Body of pancreas (tissue), 4 donors: Measurements from ENCODE around the gene SOX18. TPM values are rescaled to one million over a fixed set of nuclear protein-coding genes. Genes with fewer than 3 reads are reported as not detected.

Experiments used
- ATAC-seq: fragments of 150-250 bp; one replicate; pipeline ENCODE4 v1.9.1; 2016
- DNase-seq, 4 donors: peaks; one replicate each; pipeline ENCODE4 v3.0.0-alpha.2; 2019
- H3K27ac ChIP-seq, 4 donors: fragments of 200-600 bp; sonication (generic); 1 replicate in 3 of 4; 2 replicates in 1 of 4; pipeline versions ENCODE4 v1.5.1 to v1.6.1; 2016 to 2019; ENCODE audit warnings: mild to moderate bottlenecking in 1 of 4, mixed read lengths in 1 of 4, moderate library complexity in 1 of 4
- H3K27me3 ChIP-seq, 2 donors: fragments of 200-600 bp; sonication (generic); one replicate each; pipeline ENCODE4 v1.6.0; 2016; ENCODE audit warnings: mild to moderate bottlenecking in 1 of 2
- H3K36me3 ChIP-seq, 2 donors: fragments of 200-600 bp; sonication (generic); replicated peaks in 1 of 2; 2 replicates each; pipeline ENCODE4 v1.5.1; 2016; ENCODE audit warnings: low read depth in 2 of 2; ENCODE audit not compliant: insufficient read depth in 1 of 2
- H3K4me1 ChIP-seq: fragments of 200-600 bp; sonication (generic); one replicate; pipeline ENCODE4 v1.6.0; 2016
- H3K4me3 ChIP-seq, 2 donors: fragments of 200-600 bp; sonication (generic); 1 replicate in 1 of 2; 2 replicates in 1 of 2; pipeline ENCODE4 v1.5.1; 2016 to 2019
- H3K9me3 ChIP-seq, 3 donors: fragments of 200-600 bp; sonication (generic); 1 replicate in 2 of 3; 2 replicates in 1 of 3; pipeline ENCODE4 v1.5.1; 2016
- POLR2A ChIP-seq, 3 donors: fragments of 450-650 bp; IDR thresholded peaks; one replicate each; pipeline ENCODE4 v1.6.1; 2016; ENCODE audit warnings: antibody characterized with exemption in 3 of 3, mild to moderate bottlenecking in 2 of 3
- WGBS, 2 donors: methylation state at CpG; one replicate each; pipeline ENCODE4 v1.1.5; 2017; 5-methylcytosine and 5-hydroxymethylcytosine counted together
- intact Hi-C: fragments of 100-400 bp; cut with DNase I; formaldehyde crosslinking; loops from one replicate; pipeline ENCODE4 v1.15.1; 2023
- total RNA-seq, 2 donors: library from RNA; depleted of rRNA; stranded (reverse); fragments of >200 nt; gene quantifications; one replicate each; pipeline ENCODE4 v1.1.0, GENCODE V29; 2016
- TF ChIP-seq, protein P1 (sequence below), 7 experiments: fragments of 450-650 bp in 4 of 7; fragments of 200-600 bp in 3 of 7; sonication (generic) in 3 of 7; IDR thresholded peaks; one replicate each; pipeline ENCODE4 v1.5.1; 2016 to 2019; ENCODE audit warnings: antibody characterized with exemption in 7 of 7

SOX18 gene
- total RNA-seq, 2 donors from 2014 or later = 6.5 to 17.1 TPM

DNA sequence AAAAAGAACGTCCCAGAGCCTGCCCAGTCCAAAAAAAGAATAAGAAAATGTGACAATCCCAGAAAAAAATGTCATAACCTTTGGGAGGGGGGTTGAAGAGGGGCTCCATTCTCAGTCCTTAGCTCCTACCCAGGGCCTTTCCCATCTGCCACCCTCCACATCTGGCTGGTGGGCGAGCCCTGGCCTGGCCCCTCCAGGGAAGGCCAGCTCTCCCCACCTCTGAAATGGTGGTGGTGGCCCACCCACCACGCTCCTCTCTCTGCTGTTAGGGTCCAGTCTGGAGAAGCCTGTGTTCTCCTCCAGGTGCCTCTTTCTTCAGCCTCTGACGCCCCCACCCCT, 29.5 kb upstream of the SOX18 start:
- no peak for TF ChIP-seq POLR2A (IDR thresholded peaks at IDR 0.05)
- TF ChIP-seq, protein P1, sequence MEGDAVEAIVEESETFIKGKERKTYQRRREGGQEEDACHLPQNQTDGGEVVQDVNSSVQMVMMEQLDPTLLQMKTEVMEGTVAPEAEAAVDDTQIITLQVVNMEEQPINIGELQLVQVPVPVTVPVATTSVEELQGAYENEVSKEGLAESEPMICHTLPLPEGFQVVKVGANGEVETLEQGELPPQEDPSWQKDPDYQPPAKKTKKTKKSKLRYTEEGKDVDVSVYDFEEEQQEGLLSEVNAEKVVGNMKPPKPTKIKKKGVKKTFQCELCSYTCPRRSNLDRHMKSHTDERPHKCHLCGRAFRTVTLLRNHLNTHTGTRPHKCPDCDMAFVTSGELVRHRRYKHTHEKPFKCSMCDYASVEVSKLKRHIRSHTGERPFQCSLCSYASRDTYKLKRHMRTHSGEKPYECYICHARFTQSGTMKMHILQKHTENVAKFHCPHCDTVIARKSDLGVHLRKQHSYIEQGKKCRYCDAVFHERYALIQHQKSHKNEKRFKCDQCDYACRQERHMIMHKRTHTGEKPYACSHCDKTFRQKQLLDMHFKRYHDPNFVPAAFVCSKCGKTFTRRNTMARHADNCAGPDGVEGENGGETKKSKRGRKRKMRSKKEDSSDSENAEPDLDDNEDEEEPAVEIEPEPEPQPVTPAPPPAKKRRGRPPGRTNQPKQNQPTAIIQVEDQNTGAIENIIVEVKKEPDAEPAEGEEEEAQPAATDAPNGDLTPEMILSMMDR (IDR thresholded peaks at IDR 0.05) = no peak
- ATAC-seq = no peak
- 29 to 30% methylated on average over 2 to 4 of the region's 4 CpGs for WGBS, 2 donors
- intact Hi-C loops = no loop called here
- Histone ChIP-seq H3K27me3 (no peaks in the 10 kb centered on the region), H3K9me3 (no peaks in the 10 kb centered on the region), H3K27ac (peak overlapping the region in 3 of 4 donors; percentile 59 to 77 (median 69)), H3K4me3 (peak overlapping the region; percentile 27 to 47), H3K36me3 (no peaks in the 10 kb centered on the region), H3K4me1 (peaks cover 26% of the 10 kb centered on the region)
- no peak for DNase-seq

DNA sequence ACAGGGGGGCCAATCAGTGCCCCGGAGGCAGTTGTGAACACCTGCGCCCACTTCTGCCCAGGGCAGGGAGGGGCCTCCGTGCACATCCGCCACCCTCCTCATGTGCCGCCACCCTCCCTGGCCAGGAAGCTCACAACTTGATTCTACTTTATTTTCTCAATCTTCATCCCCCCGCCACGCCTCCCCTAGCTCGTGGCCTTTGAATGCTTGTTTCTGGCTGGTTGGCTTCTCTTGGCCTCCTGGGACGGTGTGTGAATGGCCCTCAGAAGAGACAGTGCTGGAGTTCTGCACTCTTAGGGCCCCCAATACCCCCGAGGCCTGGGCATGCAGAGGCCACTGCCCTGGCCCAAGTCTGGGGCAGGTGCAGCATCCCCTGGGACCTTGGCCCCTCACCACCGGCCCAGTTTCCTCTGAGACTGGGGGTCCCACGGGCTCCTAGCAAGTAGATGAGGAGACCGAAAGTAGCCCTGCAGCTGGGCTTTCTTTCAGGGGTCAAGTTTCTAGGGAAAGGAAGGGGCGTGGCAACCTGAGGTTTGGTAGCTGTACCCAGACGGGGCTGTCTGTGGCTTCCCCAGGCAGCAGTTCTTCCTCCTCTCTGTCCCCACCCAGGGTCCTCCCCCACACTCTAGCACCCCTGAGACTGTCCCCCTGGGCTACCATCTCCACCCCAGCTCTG, 28.6 kb upstream of the SOX18 start:
- Histone ChIP-seq H3K9me3 (no peaks in the 10 kb centered on the region), H3K36me3 (no peaks in the 10 kb centered on the region), H3K4me1 (peaks cover 17% of the 10 kb centered on the region), H3K4me3 (no peak overlapping the region), H3K27ac (peak overlapping the region in 1 of 4 donors; percentile 77), H3K27me3 (no peaks in the 10 kb centered on the region)
- intact Hi-C loops = no loop called here
- WGBS, 2 donors = 61 to 80% methylated on average over 9 to 15 of the region's 15 CpGs
- ATAC-seq (no peak), DNase-seq (peak in 1 of 4 donors; percentile 39)
- TF ChIP-seq POLR2A (IDR thresholded peaks at IDR 0.05) = no peak
- TF ChIP-seq, protein P1 (IDR thresholded peaks at IDR 0.05) = no peak

DNA sequence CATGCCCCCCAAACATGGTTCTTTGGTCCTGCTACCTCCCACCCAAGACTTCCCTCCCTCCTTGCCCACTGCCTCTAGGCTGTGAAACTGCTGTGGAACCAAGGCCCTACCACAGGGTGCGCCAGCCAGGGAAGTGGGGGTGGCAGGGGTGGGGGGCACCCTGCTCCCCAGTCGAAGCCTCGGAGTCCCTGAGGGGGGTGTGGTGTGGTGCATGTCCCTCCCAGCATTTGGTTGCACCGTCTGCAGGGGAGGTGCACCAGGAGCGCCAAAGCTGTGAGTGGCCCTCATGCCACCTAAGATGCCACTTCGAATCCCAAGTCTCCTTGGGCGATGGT, 28.1 kb upstream of the SOX18 start:
- no peaks in the 10 kb centered on the region for H3K9me3 ChIP-seq
- H3K27me3 ChIP-seq = no peaks in the 10 kb centered on the region
- H3K4me1 ChIP-seq = peaks cover 16% of the 10 kb centered on the region
- intact Hi-C loops = no loop called here
- TF ChIP-seq, protein P1 (IDR thresholded peaks at IDR 0.05) = no peak
- no peak for TF ChIP-seq POLR2A (IDR thresholded peaks at IDR 0.05)
- no peak overlapping the region for H3K27ac ChIP-seq
- DNase-seq = no peak
- no peak for ATAC-seq
- H3K4me3 ChIP-seq = no peak overlapping the region
- WGBS, 2 donors = 77 to 85% methylated on average over 4 to 6 of the region's 7 CpGs
- no peaks in the 10 kb centered on the region for H3K36me3 ChIP-seq

DNA sequence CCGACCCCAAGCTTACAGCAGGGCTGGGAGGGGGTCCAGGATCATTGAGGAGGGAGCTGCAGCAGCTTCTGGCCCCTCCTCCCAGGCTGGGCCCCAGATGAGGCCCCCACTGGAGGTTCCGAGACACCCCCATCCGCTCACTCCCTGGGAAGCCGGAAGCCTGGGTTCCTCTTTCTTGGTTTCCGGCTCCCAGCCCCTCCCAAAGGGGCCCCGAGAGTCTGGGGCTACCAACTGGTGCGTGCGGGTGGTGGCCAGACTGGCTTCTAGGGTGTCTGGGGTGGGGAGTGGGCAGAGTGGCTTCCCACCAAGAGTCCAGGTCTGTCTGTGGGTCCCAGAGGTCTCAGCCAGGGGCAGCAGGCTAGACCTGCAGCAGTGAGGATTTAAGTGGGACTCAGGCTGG, 27.7 kb upstream of the SOX18 start:
- Histone ChIP-seq H3K9me3 (no peaks in the 10 kb centered on the region), H3K36me3 (no peaks in the 10 kb centered on the region), H3K27me3 (no peaks in the 10 kb centered on the region), H3K27ac (no peak overlapping the region), H3K4me3 (no peak overlapping the region), H3K4me1 (peaks cover 16% of the 10 kb centered on the region)
- 80 to 97% methylated on average over 7 to 8 of the region's 8 CpGs for WGBS, 2 donors
- intact Hi-C loops = no loop called here
- TF ChIP-seq, protein P1 (IDR thresholded peaks at IDR 0.05) = no peak
- no peak for TF ChIP-seq POLR2A (IDR thresholded peaks at IDR 0.05)
- no peak for ATAC-seq
- no peak for DNase-seq
